ENCODE measurements around the gene CATSPERE.

DNA sequence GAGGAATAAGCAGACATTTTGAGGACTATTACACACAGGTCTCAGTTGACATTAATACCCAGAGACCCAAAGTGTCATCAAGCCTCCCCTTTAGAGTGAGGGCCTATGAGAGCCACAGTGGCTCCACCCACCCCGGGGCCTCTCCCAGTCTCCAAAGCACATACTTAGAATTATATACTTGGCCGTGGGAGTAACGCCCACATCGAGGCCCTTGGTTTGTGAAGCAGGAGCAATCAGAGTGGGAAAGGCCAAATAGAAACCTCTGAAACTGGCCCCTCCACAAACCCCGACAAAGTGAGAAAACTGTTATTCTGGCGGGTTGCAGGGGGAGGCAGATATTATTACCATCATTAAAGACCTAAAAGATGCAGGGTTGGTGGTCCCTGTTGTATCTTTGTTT, 184.8 kb downstream of the CATSPERE start:
- TF ChIP-seq CTCF (IDR thresholded peaks at IDR 0.05 in 4 of 5, conservative IDR thresholded peaks at IDR 0.05 in 1 of 5) (no peak), POLR2A (IDR thresholded peaks at IDR 0.05) (no peak)
